Caki2 (cell line): Measurements from ENCODE around the gene THBS3. TPM values are rescaled to one million over a fixed set of nuclear protein-coding genes. Genes with fewer than 3 reads are reported as not detected.
"Not testable (repeated sequence)": the region's sequence is repeated elsewhere in the genome, so short reads cannot be mapped to it uniquely, and the experiment has no call there.

ENCODE experiments used
- DNase-seq: peaks from one replicate; pipeline ENCODE4 v3.0.0-alpha.2; 2015; ENCODE audit warnings: low read depth
- in situ Hi-C: cut with HindIII; loops from 2 replicates; pipeline ENCODE4 v1.10.0; 2016; ENCODE audit warnings: low sequenced_read_pairs, low pct_unique_long_range_greater_than_20kb, mixed read lengths
- total RNA-seq: library from RNA; depleted of rRNA; stranded (reverse); fragments of >200 nt; shearing (Covaris generic); gene quantifications from 2 replicates; pipeline ENCODE4 v1.2.3, GENCODE V29; 2014; ENCODE audit warnings: low replicate concordance; rRNA removed

THBS3 gene
- total RNA-seq, 1 experiment from 2014 or later: 20.5 TPM

DNA sequence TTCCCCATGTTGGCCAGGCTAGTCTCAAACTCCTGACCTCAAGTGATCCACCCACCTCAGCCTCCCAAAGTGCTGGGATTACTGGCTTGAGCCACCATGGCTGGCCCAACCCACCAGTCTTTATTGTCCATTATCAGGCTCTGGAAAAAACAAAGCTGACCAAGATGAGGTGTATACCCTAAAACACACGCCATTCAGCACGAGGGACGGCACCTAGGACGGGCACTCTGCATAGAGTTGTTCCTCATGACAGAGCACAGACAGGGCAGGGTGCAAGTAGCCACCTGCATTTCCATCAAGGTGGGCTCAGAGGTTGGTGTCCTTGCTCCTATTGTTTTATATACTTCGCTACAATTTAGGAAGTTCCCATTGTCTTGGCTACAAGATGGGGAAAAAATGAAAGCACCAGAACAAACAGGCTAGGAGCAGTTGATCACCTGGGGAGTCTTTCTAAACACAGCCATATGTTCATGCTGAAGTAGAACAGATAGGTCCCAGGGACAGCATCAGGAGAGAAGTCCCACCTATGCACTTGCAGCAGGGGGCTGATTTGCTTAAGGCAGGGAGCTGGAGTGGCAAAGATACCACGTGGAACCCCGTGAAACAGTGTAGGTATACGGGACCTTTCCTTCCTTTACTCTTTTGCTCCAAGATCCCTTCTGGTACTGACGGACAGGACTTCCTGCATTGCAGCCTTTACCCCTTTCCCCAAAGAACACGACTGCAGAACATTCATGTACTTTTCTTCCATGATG is 39.1 kb downstream of the THBS3 start:
- in situ Hi-C loops: no loop called here
- no peak for DNase-seq

- in situ Hi-C loops: not testable (repeated sequence)
Observed at GRCh38 chr1:155168105-155168445, 39.6 kb downstream of the THBS3 start.

GRCh38 chr1:155167166-155168104 is 40.3 kb downstream of the THBS3 start:
- peak; percentile 69 for DNase-seq
- in situ Hi-C loops: no loop called here

More at GRCh38 chr1:155168105-155168445, 39.6 kb downstream of the THBS3 start:
- DNase-seq: not testable (repeated sequence)

GRCh38 chr1:155166471-155167165 is 41.1 kb downstream of the THBS3 start:
- DNase-seq: no peak
- in situ Hi-C loops: no loop called here

GRCh38 chr1:155166051-155166470 is 41.6 kb downstream of the THBS3 start:
- DNase-seq: no peak
- in situ Hi-C loops: no loop called here

DNA sequence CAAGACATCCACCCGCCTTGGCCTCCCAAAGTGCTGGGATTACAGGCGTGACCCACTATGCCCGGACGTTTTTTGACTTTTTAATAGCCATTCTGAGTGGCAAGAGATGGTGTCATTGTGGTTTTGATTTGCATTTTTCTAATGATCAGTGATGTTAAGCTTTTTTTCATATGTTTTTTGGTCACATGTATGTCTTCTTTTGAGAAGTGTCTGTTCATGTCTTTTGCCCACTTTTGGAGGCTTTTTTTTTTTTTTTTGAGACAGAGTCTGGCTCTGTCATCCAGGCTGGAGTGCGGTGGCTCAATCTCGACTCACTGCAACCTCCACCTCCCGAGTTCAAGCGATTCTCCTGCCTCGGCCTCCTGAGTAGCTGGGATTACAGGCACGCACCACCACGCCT is 43.1 kb downstream of the THBS3 start:
- in situ Hi-C loops, DNase-seq: not testable (repeated sequence)

DNA sequence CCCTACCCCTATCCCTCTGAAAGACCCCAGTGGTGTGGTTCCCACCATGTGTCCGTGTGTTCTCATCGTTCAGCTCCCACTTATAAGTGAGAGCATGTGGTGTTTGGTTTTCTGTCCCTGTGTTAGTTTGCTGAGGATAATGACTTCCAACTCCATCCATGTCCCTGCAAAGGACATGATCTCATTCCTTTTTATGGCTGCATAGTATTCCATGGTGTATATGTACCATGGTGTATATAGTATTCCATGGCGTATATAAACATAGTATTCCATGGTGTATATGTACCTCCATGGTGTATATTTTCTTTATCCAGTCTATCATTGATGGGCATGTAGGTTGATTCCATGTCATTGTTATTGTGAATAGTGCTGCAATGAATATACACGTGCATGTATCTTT is 43.9 kb downstream of the THBS3 start:
- DNase-seq, in situ Hi-C loops: not testable (repeated sequence)

- DNase-seq, in situ Hi-C loops: not testable (repeated sequence)
Observed at GRCh38 chr1:155162631-155163030, 45.1 kb downstream of the THBS3 start.

DNA sequence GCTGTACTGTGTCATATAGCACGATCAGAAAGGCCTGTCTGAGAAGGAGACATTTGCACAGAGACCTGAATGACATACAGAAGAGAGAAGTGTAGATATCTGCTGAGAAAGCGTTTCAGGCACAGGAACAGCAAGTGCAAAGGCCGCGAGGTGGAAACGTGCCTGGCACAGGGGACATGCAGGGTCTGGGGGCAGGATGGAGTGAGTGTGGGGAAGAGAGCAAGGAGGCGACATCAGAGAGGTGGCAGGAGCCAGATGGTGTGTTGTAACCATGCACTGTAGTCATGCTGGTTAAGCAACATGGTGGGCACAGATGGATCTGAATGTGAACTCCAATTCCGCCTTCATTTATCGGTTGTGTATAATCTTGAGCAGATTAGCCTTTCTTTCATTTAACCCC is 47.6 kb downstream of the THBS3 start:
- no peak for DNase-seq
- in situ Hi-C loops: no loop called here

GRCh38 chr1:155158991-155159390 is 48.7 kb downstream of the THBS3 start:
- in situ Hi-C loops: no loop called here

GRCh38 chr1:155155996-155156643 is 51.6 kb downstream of the THBS3 start:
- in situ Hi-C loops, DNase-seq: not testable (repeated sequence)

More at GRCh38 chr1:155158991-155159390, 48.7 kb downstream of the THBS3 start:
- no peak for DNase-seq

Other genes with a start within 250 kb of the THBS3 start
- 18.4 and 22.2 TPM in 2 replicates for gene PYGO2, start 246.1 kb downstream of the THBS3 start, total RNA-seq
- 95.0 and 109 TPM in 2 replicates for gene SHC1, start 237.2 kb downstream of the THBS3 start, total RNA-seq
- 166 and 305 TPM in 2 replicates for gene CKS1B, start 233.2 kb downstream of the THBS3 start, total RNA-seq
- 33.4 and 41.9 TPM in 2 replicates for gene FLAD1, start 224.6 kb downstream of the THBS3 start, total RNA-seq
- gene LENEP, start 214.3 kb downstream of the THBS3 start, total RNA-seq: not detected in 2 replicates
- gene ZBTB7B, start 205.1 kb downstream of the THBS3 start, total RNA-seq: 12.2 and 22.8 TPM in 2 replicates
- gene DCST2, start 174.1 kb downstream of the THBS3 start, total RNA-seq: not detected in 2 replicates
- not detected in 2 replicates for gene DCST1, start 174.1 kb downstream of the THBS3 start, total RNA-seq
- 102 and 125 TPM in 2 replicates for gene ADAM15, start 156.6 kb downstream of the THBS3 start, total RNA-seq
- 22.3 and 38.5 TPM in 2 replicates for gene EFNA4, start 144.2 kb downstream of the THBS3 start, total RNA-seq
- gene EFNA3, start 129.1 kb downstream of the THBS3 start, total RNA-seq: 9.1 and 10.0 TPM in 2 replicates
- gene EFNA1, start 80.0 kb downstream of the THBS3 start, total RNA-seq: 2.5 and 19.2 TPM in 2 replicates
- 46.9 and 54.7 TPM in 2 replicates for gene SLC50A1, start 72.0 kb downstream of the THBS3 start, total RNA-seq
- 171 and 198 TPM in 2 replicates for gene DPM3, start 67.4 kb downstream of the THBS3 start, total RNA-seq
- gene KRTCAP2, start 34.6 kb downstream of the THBS3 start, total RNA-seq: 271 and 341 TPM in 2 replicates
- gene TRIM46, start 34.0 kb downstream of the THBS3 start, total RNA-seq: not detected in 2 replicates
- 152 and 172 TPM in 2 replicates for gene MTX1, start 798 bp upstream of the THBS3 start, total RNA-seq
- 4.3 and 7.1 TPM in 2 replicates for gene ENTREP3, start 47.6 kb upstream of the THBS3 start, total RNA-seq
- 52.5 and 77.8 TPM in 2 replicates for gene SCAMP3, start 54.5 kb upstream of the THBS3 start, total RNA-seq
- 30.8 and 32.8 TPM in 2 replicates for gene CLK2, start 65.6 kb upstream of the THBS3 start, total RNA-seq
- 0.06 and 0.84 TPM in 2 replicates for gene HCN3, start 69.6 kb upstream of the THBS3 start, total RNA-seq
- not detected in 2 replicates for gene PKLR, start 93.5 kb upstream of the THBS3 start, total RNA-seq
- 239 and 330 TPM in 2 replicates for gene FDPS, start 101.0 kb upstream of the THBS3 start, total RNA-seq
- 22.6 and 24.3 TPM in 2 replicates for gene RUSC1, start 113.0 kb upstream of the THBS3 start, total RNA-seq